ENCODE measurements around the gene NUMB.

DNA sequence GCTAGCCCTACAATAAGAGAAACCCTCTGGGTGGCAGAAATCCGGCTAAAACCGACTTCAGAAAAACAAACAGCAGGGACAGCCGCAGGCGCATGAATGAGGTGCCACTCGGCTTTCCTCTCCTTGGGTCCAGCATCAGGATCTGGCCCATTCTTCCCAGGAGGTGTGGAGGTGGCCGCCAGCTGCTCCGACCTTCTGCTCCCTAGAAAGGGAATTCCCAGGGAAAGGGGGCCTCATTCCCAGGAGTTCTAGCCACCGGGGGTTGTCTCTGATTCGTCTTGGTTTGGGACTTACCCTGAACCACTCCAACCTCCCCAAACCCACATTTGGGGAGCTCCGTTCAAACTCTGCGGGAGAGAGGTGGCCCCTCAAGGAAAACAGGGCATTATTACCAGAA is 208.0 kb downstream of the NUMB start:
- TF ChIP-seq POLR2A (IDR thresholded peaks at IDR 0.05) = no peak
- TF ChIP-seq, protein P1, sequence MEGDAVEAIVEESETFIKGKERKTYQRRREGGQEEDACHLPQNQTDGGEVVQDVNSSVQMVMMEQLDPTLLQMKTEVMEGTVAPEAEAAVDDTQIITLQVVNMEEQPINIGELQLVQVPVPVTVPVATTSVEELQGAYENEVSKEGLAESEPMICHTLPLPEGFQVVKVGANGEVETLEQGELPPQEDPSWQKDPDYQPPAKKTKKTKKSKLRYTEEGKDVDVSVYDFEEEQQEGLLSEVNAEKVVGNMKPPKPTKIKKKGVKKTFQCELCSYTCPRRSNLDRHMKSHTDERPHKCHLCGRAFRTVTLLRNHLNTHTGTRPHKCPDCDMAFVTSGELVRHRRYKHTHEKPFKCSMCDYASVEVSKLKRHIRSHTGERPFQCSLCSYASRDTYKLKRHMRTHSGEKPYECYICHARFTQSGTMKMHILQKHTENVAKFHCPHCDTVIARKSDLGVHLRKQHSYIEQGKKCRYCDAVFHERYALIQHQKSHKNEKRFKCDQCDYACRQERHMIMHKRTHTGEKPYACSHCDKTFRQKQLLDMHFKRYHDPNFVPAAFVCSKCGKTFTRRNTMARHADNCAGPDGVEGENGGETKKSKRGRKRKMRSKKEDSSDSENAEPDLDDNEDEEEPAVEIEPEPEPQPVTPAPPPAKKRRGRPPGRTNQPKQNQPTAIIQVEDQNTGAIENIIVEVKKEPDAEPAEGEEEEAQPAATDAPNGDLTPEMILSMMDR (IDR thresholded peaks at IDR 0.05) = no peak

Data from adrenal gland (tissue), 5 donors.